Tibial nerve (tissue), 4 donors: ENCODE measurements around the gene SDK2.

Source experiments
- CTCF ChIP-seq, 5 experiments: fragments of 200-600 bp in 3 of 5; fragments of 450-650 bp in 2 of 5; sonication (generic) in 3 of 5; IDR thresholded peaks; one replicate each; pipeline ENCODE4 v1.5.1; 2016 to 2019; ENCODE audit warnings: antibody characterized with exemption in 5 of 5, mild to moderate bottlenecking in 3 of 5, moderate library complexity in 2 of 5
- EP300 ChIP-seq, 2 donors: sonication (generic); formaldehyde crosslinking; IDR thresholded peaks; one replicate each; pipeline ENCODE4 v1.6.1; 2017; ENCODE audit warnings: antibody characterized with exemption in 2 of 2, mild to moderate bottlenecking in 1 of 2

- TF ChIP-seq CTCF (IDR thresholded peaks at IDR 0.05) (no peak), EP300 (IDR thresholded peaks at IDR 0.05) (no peak)
Measured at GRCh38 chr17:73647301-73647695, 3.1 kb upstream of the SDK2 start.
